ENCODE data around the gene PREPL.
"Not testable (repeated sequence)": the region's sequence is repeated elsewhere in the genome, so short reads cannot be mapped to it uniquely, and the experiment has no call there.

Gene PREPL

GRCh38 chr2:44347526-44347925, 13.8 kb downstream of the PREPL start:
- DNase-seq: no peak

GRCh38 chr2:44342854-44343253, 18.4 kb downstream of the PREPL start:
- DNase-seq: peak; percentile 18

- DNase-seq: no peak
These were observed 25.3 kb downstream of the PREPL start for GRCh38 chr2:44335806-44336538.

- DNase-seq: no peak
These were observed 27.3 kb downstream of the PREPL start for GRCh38 chr2:44333994-44334393.

GRCh38 chr2:44330801-44331200, 30.5 kb downstream of the PREPL start:
- no peak for DNase-seq

- no peak for DNase-seq
These were observed 32.0 kb downstream of the PREPL start for GRCh38 chr2:44329343-44329742.

- no peak for DNase-seq
These were observed 32.5 kb downstream of the PREPL start for GRCh38 chr2:44328750-44329149.

GRCh38 chr2:44326548-44327264, 34.6 kb downstream of the PREPL start:
- DNase-seq: no peak

- no peak for DNase-seq
These were observed 35.4 kb downstream of the PREPL start for GRCh38 chr2:44325897-44326296.

- DNase-seq: no peak
These were observed 36.3 kb downstream of the PREPL start for GRCh38 chr2:44324971-44325426.

GRCh38 chr2:44321360-44321759, 39.9 kb downstream of the PREPL start:
- DNase-seq: no peak

GRCh38 chr2:44320832-44321231, 40.5 kb downstream of the PREPL start:
- DNase-seq: no peak

- no peak for DNase-seq
These were observed 45.3 kb downstream of the PREPL start for GRCh38 chr2:44315945-44316344.

GRCh38 chr2:44314362-44314761, 46.9 kb downstream of the PREPL start:
- DNase-seq: no peak

GRCh38 chr2:44310287-44310686, 51.0 kb downstream of the PREPL start:
- no peak for DNase-seq

GRCh38 chr2:44305882-44306281, 55.4 kb downstream of the PREPL start:
- DNase-seq: no peak

GRCh38 chr2:44304258-44304657, 57.0 kb downstream of the PREPL start:
- no peak for DNase-seq

GRCh38 chr2:44303766-44304165, 57.5 kb downstream of the PREPL start:
- DNase-seq: not testable (repeated sequence)

- no peak for DNase-seq
These were observed 60.2 kb downstream of the PREPL start for GRCh38 chr2:44301111-44301510.

GRCh38 chr2:44299635-44300034, 61.7 kb downstream of the PREPL start:
- no peak for DNase-seq

- no peak for DNase-seq
These were observed 63.9 kb downstream of the PREPL start for GRCh38 chr2:44297431-44297830.

GRCh38 chr2:44296653-44297052, 64.6 kb downstream of the PREPL start:
- no peak for DNase-seq

- no peak for DNase-seq
These were observed 65.5 kb downstream of the PREPL start for GRCh38 chr2:44295633-44296359.

- DNase-seq: no peak
These were observed 66.2 kb downstream of the PREPL start for GRCh38 chr2:44295113-44295512.

All from COR-L47 (cell line).